NCI-H510A treated with DMSO at 0.1 percent for 48 hours (cell line): ENCODE data around the gene PTPRK.
"Not testable (repeated sequence)": the region's sequence is repeated elsewhere in the genome, so short reads cannot be mapped to it uniquely, and the experiment has no call there.

Experiments used
- DNase-seq: peaks from one replicate; lab custom pipeline; 2025; lab: John Stamatoyannopoulos, UW

The PTPRK gene

DNA sequence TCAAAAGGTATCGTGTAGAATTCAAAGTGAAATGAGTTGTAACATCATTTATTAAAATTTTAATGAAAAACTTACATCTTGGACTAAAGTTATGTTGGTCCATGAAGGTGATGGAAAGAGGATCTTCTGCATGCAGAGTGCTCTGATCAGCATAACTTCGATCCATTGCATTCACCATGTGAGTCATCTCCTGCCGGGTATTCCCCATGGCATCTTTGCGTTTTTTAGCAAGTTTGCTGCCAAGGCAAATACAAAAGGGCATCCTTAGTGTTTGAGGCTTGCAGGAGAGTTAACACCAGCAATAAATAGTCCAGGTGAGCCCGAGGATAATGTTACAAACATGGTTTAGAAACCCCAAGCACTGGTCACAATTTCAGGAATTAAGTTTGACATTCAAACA is 515.4 kb downstream of the PTPRK start:
- no peak for DNase-seq

DNA sequence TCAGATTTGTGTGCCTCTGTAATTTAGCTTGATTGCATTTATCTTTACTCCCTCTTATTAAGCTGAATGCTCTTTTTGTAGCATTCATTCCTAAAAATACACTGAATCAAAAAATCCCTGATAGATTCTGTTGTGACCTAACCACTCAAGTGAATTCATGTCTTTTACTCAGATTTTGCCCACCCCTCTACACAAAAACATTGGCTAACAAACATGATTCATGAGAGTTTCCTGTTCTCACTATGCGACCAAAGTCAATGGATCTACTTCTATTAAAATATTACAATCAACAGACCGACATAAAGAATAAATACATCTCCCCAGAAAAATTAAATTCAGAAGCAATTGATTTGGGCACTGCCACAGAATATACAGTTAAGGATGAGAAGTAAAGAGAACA is 520.0 kb downstream of the PTPRK start:
- no peak for DNase-seq

DNA sequence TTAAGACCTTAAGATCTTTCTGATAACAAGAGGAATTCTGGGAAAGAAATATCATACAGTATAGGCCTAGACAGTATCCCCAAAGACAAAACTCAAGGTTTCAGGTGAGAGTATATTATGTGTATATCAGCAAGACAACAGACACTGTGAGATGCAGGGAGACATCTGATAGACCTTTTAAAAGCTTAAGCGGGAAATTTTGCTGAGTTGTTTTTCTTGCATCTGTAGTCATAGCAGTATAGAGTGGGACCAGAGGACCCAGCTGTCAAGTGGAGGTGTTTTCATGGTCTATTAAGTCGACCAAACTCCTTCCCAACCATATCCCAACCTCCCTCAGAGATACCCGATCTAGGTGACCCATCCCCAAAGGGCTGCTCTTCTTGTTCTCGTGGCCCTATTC is 521.4 kb downstream of the PTPRK start:
- DNase-seq, result no peak

DNA sequence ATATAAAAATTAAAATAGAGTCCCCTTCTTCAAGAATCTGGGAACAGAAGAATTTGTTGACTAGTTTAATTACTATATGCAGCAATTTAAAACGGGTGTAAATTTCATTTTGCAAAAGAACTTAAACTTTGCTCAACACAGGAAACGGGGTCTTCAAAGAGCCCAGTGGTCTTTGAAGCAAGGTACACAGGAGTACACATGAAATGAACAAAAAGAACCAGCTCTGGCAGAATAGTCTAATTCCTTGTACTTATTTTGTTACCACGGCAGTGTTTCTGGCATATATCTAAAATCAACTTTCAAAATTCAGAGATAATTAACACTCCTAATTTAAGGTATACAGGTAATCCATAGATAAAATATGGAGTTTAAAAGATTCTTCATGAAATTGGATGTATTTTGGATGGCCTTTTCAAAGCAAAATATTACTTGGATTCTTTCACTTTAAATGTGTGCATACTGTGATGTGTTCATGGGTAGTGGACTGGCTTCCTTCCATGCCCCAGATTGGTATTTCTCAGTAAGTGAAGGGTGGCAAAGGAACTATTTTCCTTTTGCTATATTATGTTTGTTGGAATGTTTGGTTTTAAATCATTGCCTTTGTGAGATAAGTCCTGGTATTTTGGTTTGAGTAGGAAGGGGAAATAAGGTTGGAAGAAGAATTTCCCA is 522.8 kb downstream of the PTPRK start:
- DNase-seq, result no peak

DNA sequence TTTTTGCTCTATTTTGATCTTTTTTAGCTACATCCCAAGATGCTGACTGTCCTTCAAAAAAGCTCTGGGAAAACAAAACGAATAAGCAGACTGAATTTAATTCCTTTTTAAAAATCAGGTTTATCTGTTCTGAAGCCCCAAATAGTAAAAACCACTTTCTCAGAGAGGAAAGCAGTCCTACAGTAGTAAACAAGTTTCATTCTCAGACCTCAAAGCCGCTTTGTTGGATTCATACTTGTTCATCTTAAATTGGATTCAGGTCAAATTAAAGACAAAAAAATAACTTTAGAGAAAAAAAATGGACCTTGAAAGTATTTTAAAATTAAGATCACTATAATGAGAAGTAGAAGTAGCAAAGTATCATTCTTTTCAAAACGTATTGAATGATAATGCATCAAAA is 523.5 kb downstream of the PTPRK start:
- no peak for DNase-seq

DNA sequence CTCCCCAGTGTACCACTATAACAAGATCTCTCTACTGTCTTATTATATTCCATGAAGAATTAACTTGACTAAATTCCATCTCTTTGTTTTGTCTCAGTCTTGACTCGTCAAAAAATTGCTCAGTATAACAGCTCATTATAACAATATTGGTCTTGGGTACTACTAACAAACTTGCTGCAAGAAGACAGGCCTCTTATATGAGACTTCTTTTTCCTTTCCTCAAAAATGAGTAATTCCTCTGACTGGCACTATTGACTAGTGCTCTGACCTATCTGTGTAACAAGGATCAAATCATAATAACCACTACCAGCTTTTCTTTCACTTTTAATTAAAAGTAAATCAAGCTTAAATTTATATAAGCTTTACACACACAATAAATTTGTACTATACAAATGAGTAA is 528.3 kb downstream of the PTPRK start:
- no peak for DNase-seq

DNA sequence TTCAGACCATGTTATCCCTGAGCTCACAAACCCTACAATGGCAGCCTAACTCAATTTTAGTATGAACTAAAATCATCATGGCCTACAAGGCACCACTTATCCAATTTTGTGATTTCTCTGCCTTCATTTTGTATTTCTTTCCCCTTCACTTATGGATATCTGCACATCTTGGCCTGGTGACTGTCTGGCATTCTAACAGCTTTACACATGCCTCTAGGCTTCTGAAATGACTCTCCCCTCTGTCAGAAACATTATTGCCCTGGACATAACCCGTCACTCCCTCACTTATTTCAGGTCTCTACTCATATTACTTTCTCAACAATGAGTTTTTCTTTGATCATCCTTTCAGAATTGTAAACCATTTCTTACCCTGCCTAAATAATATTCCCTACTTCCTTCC is 530.3 kb downstream of the PTPRK start:
- no peak for DNase-seq

DNA sequence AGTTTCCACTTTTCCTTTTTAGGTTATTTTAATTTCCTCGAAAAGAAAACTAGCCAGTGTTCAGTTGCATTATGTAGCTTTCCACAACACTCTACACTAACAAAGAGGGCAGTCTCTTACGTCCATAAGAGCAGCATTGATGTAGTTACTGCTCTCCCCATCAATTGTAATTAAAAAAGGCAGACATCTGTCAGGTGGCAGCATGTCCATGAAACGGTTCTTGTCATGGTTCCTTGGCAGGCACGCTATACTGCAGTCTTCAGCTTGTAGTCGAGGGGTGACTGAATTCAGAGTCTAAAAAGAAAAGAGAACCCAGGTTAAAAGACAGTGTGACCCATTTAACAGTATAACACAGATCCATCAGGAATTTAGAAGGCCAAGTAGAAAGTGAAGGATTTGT is 539.4 kb downstream of the PTPRK start:
- DNase-seq, result no peak

DNA sequence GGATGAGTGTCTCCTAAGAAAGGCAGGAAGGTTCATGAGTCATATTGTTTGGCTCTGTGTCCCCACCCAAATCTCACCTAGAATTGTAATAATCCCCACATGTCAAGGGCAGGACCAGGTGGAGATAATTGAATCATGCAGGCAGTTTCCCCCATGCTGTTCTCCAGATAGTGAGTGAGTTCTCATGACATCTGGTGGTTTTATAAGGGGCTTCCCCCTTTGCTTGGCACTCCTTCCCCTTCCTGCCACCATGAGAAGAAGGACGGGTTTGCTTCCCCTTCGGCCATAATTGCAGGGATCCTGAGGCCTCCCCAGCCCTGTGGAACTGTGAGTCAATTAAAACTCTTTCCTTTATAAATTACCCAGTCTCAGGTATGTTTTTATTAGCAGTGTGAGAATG is 542.2 kb downstream of the PTPRK start:
- DNase-seq, result not testable (repeated sequence)

DNA sequence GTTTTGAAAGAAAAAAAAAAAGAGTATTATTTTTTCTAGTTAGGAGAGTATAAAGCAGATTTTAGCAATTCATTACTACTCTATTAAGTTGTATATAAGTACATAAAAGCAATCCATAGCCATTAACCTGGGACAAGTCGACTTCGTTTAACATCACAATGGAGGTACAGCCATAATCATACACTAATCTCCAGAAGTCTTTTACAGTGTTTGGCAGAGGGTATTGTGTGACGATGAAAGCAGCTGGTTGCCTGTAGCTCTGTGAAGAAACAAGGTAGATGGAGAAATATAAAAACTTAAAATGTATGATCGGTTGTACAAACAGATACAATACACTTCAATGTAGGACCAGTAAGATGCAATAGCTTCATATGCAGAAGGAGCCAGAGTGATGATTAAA is 543.6 kb downstream of the PTPRK start:
- DNase-seq, result no peak

DNA sequence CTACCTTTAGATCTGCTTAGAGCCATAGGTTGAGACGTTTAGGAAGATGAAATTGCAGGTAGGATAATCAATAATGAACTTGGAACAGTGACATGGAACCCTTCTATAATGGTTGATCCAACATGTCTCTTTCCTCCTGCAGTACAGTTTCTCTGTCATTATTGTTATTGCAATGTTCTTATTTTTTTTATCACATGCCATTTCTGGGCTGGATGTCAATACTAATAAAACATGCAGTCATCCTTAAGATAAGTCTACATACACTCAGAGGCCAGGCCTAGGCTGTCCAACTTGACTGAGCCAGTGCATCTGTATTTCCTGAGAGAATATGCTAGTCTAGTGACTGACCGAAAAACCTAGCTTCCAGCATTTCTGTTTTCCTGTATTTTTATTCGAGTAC is 544.3 kb downstream of the PTPRK start:
- no peak for DNase-seq

DNA sequence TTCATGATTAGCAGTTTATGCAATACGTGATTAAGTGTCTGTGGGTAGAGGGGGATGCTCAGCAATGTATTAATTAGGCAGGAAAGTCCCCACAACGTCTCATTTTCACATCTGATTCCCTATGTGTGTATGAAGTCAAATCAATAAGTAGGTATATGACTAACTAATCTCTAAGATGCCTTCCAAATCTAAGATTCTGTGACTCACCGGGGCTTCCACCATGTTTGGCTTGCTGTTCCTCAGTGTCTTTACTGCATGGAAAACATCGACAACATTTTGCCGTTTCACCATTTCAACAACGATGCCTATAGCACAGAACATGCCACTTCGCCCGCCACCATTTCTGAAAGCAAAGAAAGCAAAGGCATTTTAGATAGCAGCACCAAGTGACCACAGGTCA is 547.6 kb downstream of the PTPRK start:
- no peak for DNase-seq

DNA sequence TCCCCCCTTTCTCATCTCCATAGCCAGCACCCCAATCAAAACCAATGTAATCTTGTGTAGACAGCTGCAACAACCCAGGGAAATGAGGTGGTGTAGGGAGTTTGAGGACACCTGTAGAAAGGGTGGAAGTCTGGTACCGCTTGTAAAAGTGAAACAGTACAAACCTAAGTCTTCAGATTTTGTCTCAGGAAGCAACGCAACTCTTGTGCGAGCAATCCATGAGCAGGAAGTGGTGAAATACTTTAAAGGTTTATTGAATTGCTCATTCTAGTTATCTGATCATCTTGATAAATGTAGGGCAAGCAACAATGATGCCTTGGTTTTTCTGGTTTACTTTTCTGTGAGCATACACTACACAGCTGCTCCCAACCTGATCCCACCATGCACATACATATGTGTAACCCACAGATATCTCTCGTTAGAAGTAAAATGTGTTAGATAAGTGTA is 548.4 kb downstream of the PTPRK start:
- no peak for DNase-seq

DNA sequence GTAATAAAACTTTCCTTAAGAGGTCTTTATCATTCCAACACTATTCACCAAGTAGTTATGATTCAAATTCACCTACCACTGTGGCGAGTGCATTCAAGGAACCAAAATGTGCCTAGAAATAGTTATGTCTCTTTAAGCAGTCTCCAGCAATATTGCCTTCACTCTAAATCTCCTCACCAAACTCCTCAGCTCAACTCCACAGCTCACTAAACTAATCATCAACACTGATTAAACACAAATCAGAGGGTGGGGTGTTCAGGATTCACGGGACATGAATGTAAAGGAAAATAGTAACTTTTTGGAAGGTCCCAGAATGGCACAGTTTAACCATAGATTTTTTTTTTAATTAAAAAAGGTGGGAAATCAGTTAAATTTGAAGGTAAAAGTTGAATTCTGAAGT is 549.0 kb downstream of the PTPRK start:
- no peak for DNase-seq

DNA sequence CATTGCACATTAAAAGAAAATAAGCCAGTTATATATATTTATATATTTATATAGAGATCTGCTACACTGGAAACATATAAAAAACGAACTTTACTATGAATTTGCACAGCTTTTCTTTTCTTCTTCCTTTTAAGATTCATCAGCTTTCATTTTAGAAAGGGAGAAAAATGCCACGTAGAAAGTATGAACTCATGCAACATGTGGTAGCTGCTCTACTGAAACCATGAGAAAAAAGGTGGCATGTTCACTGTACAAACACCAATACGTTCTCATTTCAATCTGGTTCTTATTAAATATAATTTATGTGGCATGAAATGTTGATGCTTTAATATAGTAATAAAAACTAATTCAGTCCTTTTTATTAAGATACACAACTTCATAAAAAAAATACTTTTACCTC is 550.7 kb downstream of the PTPRK start:
- no peak for DNase-seq

DNA sequence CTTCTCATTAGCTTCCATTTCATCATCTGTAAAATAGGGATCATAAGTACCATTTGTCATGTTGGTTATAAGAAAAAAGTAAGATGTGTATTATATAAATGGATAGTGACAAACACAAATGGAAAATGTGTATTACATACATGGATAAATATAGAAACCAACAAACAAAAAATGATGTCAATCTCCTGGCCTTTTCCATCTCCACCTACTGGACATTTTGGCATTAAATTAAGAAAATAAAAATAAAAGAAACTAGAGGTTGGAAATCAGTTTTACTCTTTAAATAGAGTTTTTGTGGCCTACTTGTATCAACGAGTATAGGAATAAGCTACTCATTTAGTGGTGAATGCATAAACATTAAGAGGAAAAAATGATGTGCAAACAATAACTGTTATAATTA is 552.0 kb downstream of the PTPRK start:
- DNase-seq, result no peak

DNA sequence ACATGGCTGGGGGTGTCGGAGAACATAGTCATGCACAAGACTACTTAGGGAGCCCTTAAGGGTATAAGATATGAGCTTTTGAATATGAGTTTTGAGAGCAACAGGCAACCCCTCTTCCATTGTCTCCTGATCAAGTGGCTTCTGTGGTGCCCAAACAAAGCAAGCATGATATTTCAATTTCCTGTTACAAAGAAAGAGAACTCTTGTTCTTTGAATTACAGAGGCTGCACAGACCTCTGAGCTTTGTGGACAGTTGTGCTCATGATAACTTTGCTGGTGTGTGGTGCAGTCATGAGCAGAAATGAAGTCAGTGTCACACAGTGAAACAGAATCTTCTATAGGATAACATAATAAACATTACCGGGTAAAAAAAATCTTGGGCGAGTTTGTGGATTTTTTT is 552.7 kb downstream of the PTPRK start:
- DNase-seq, result no peak

DNA sequence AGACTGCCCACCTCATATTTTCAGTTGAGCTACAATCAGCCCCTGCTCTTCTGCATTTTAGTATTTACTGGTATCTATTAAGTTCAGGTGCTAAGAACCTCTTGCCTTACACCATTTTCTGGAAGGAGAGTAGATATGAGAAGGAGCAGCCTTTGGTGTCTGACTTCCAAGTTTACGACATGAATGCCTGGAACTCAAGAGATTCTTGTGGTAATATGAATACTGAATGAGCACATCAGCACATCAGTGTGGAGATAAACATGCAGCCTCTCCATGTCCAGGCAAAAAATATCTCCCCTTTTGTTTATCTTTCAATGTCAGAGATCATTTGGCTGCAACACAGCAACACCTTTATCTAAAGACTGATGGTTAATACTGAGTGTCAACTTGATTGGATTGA is 553.8 kb downstream of the PTPRK start:
- DNase-seq, result no peak

DNA sequence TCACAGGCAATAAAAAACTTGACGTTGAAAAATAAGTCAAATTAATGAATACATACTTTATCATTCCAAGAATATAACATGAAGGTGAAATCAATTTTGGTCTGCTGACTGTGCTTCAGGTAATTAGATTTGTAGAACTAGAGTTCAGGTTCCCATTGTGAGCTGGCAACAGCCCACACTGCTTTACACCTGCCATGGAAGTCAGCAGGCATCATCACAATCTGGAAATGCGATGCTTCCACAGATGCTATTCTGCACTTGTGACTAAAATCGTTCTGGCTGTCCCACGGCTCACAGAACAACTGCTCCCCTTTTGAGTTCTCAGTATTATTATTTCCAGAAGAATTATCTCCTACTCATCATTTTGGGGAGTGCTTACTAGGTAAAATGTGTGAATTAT is 556.9 kb downstream of the PTPRK start:
- no peak for DNase-seq

DNA sequence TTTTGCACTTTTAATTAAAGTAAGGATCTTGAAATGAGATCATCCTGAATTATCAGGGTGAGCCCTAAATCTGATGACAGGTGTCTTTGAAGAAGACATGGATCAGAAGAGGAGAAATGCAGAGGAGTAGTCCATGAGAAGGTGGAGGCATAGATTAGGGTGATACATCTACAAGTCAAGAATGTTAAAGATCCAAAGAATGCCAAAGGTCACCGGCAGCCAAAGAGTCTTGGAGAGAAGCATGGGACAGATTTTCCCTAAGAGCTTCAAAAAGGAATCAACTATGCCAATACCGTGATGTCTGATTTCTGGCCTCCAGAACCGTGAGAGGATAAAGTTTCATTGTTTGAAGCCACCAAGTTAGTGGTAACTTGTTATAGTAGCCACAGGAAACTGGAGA is 560.5 kb downstream of the PTPRK start:
- no peak for DNase-seq

DNA sequence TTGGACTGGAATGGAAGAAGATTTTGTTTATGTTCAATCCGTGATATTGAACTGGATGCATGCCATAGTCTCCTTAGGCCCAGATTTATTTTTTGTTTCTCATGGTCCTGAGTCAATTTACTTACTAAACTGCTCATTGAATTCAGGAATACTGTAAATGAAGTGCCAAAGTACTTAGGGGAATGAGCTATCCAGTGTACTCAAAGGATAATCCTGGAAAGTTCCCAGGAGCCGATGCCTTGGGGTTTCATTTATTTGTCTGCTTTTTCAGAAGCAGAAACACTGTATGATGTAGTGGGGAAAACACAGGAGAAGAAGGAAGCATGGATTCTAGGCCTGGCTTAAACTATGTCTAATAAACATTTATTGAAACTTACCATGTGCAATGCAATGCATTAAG is 563.4 kb downstream of the PTPRK start:
- DNase-seq, result no peak

DNA sequence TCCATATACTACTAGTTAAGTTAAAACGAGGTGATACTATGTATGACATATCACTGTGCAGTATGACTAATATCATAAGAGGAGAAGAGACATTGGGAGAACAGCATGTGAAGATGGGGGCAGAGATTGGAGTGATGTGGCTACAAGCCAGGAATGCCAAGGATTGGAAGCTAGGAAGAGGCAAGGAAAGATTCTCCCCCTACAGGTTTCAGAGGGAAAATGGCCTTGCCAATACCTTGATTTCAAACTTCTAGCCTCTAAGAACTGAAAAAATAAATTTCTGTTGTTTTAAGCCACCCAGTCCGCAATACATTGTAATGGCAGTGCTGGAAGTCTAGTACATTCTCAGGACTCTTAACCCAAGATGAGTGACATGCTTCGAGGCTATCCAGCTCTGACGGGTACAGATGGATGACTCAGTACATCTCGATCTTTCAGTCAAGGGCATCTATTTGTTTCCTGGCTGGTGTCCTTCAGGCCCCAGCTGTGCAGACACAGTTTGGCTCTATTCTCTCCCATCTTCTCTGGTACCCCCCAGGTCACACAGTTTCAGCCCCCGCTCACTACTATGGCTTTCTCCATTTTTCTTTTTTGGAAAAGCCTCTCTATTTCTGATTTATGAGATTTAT is 564.0 kb downstream of the PTPRK start:
- no peak for DNase-seq

DNA sequence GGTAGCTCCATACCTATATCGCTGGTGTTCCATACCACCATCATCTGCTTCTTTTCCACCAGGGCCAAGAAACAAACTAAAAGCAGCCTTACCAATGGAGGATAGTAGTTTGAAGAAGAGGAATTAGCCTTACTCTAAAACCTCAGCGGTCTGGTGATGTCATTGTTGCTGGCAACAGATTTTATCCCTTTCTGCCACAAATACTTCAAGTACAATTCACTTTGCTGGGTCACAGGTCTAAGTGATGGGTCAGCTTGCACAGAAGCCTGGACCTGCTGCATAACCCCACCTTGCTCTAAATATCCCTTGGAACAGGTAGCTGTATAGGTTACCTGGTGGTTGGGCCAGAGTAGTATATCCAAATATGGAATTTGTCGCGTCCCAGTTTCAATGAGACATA is 566.3 kb downstream of the PTPRK start:
- DNase-seq, result no peak

DNA sequence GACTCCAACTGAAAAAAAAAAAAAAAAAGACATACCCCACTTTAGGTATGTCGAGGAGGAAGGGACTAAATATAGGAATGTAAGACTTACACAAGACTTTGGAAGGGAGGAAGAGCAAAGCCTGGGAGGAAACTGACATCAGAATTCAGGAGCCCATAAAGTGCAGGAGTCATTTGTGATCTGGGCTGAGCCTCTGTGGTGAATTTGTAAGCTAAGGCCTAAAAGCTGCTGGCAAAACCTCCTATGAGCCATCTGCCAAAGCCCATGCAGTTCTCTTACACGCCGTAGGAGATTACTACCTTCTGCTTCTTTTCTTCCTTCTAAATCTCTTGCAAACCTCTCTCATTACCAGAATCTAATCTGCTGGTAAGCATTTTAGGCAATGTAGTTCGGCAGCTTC is 567.6 kb downstream of the PTPRK start:
- no peak for DNase-seq
